A673 (cell line): Measurements from ENCODE around the gene GUCA1A.

Experiments
- EZH2 ChIP-seq: fragments of 200-600 bp; sonication (generic); IDR thresholded peaks from 2 replicates; pipeline ENCODE4 v1.6.1; 2017; ENCODE audit warnings: borderline replicate concordance, low read depth, mild to moderate bottlenecking, mixed read lengths, antibody characterized with exemption, low read length; ENCODE audit not compliant: poor library complexity, severe bottlenecking
- TF ChIP-seq, protein P1 (sequence below): fragments of 300-800, 200-600 bp; sonication (generic); conservative IDR thresholded peaks from 2 replicates; pipeline ENCODE4 v1.5.1; 2017; ENCODE audit warnings: low read depth, mild to moderate bottlenecking, antibody characterized with exemption, low read length, moderate library complexity, mixed read lengths

DNA sequence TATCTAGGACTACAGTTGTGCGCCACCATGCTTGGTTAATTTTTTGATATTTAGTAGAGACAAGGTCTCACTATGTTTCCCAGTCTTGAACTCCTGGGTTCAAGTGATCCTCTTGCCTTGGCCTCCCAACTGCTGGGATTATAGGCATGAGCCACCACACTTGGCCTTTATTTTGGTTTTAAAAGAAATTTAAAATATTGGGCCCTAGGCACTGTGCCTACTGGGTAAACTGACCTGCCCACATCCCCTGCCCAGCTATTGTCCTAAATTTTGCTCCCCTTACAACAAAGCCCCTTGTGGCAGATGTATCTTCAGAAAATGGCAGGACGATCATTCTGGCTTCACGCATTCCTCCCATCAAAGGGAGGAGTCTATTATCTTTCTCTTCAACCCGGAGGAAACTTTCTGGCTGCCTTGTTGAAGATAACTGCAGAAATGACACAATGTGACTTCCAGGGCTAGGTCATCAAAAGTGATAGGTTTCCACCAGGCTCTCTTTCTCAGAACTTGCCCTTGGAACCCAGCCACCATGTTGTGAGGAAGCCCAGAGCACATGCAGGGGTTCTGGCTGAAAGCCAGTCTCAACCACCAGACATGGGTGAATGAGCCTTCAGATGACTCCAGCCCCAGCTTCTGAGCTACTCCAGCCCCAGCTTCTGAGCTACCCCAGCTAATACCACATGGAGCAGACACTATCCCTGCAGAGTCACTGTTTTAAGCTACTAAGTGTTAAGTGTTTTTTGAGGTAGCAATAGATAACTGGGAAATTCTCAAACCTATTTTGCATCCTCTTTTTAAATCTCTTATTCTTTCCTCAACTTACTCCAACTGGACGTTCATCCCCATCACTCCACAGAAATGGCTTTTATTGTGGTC lies 26.2 kb downstream of the GUCA1A start:
- TF ChIP-seq, protein P1, sequence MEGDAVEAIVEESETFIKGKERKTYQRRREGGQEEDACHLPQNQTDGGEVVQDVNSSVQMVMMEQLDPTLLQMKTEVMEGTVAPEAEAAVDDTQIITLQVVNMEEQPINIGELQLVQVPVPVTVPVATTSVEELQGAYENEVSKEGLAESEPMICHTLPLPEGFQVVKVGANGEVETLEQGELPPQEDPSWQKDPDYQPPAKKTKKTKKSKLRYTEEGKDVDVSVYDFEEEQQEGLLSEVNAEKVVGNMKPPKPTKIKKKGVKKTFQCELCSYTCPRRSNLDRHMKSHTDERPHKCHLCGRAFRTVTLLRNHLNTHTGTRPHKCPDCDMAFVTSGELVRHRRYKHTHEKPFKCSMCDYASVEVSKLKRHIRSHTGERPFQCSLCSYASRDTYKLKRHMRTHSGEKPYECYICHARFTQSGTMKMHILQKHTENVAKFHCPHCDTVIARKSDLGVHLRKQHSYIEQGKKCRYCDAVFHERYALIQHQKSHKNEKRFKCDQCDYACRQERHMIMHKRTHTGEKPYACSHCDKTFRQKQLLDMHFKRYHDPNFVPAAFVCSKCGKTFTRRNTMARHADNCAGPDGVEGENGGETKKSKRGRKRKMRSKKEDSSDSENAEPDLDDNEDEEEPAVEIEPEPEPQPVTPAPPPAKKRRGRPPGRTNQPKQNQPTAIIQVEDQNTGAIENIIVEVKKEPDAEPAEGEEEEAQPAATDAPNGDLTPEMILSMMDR = no peak
- TF ChIP-seq EZH2 = no peak
